HG03439 (cell line): ENCODE results near the gene ETFRF1.

ENCODE experiments used
- ATAC-seq: cut with Tn5 transposase; IDR thresholded peaks from one replicate; pipeline ENCODE4 v1.9.1; 2021; ENCODE audit warnings: mild to moderate bottlenecking, moderate library complexity; ENCODE audit not compliant: unreplicated experiment

ETFRF1 gene, protein sequence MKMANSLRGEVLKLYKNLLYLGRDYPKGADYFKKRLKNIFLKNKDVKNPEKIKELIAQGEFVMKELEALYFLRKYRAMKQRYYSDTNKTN

DNA sequence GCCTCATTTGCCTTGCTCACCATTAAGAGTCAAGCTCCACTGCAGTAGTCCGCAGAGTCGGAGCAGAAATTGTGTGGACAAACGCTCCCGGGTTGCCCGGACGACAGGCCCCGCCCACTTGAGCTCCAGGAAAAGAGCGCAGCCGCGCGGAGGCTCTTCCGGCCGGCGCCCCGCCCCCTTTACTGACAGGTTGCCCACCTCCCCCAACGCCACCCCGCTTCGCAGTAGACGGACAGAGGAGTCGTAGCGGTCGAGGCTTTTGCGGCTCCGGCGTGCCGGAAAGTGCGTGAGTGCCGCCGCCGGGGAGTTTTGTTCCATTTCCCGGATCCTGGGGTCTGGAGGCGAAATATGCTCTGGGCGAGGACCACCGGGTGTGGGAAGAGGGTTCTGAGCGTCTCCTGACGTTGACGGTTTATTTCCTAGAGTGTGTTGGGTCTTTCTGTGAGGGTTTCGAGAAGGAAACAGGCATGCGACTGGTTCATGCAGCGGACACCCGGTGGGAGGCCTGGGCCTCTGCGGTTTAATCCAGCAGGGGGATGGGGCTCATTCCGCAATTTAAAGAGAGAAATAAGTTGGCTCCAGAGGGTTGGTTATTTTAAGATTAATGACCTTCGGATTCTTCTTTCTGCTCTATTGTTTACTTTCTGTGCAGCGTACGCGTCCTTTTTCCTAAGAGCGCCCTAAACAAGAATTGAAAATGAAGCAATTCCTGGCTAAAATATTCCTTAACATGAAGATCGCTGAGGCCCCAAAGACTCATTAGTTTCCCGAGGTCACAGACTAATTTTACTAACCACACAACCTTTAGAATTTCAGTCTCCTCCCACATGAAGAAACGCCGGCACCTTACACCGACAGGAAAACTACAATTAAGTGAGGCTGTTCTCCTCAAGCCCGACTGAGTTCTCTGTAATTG lies at the start of gene ETFRF1, which contains the start of gene DNAI7:
TSS of gene ETFRF1 (plus strand) at position 182 of the 916 bp plus-strand sequence. CDS start 8,720 bp downstream, outside the sequence.
TSS of gene DNAI7 (minus strand) at position 105 of the 916 bp plus-strand sequence. CDS start at position 23, 82 bp downstream.
- peak; percentile 94 for ATAC-seq

DNA sequence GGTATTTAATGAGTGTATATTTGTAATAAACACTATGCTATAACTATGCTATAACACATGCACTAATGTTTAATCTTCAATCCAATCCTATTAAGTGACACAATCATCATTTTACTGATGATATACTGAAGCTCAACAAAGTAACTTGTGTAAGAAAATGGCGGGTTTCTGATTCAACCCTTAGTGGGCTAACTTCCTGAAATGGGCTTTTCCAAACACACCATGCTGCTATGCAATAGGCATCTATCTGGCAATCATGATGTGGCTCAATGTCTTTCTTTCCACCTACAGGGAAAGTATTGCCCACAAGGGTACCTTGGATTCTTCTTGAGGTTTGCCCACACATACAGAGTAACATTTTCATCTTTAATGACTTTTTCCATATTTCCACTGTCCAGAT lies 48.4 kb upstream of the ETFRF1 start:
- ATAC-seq, result no peak

DNA sequence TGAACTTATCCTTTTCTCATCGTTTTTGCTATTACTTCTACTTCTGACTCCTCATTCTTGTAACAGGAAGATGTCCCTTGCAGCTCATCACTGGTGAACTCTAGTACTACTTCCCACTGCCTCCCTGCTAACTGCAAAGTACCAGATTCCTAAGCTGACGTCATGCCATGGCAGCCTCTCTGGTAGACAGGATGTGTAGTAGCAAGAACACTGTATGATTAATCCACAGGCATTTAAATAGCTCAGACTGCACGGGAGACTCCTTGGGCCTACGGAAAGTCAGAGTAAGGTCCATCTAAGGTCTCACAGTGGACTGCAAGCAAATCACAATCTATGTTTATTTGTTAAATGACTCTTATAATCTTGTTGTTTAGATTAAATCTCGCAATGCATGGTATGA lies 43.6 kb upstream of the ETFRF1 start:
- no peak for ATAC-seq

GRCh38 chr12:25152055-25152454 lies 43.0 kb upstream of the ETFRF1 start:
- ATAC-seq, result no peak

DNA sequence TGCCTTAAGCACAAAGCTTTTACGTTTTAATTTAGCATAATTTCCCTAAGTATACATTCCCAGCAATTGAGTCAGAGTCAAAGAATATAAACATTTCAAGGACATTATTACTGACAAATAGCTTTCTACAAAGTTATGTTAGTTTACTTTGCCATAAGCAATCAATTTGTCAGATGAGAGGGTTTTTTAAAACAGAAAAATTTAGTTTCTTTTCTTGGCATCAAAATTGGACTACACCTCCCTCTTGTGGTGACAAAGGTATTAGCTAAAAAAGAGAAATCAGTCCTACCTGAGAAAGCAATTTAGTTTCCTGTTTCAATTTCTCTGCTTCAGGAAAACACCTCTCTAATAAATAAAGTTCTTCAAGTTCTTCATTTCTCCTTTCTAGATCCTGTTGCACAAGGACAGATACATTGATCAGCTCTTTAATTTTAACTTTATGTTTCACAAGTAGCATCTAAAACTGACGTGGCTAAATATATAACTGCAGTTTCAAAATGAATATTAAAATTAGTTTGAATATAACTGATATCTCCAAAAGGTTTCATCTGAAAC lies 39.9 kb upstream of the ETFRF1 start:
- ATAC-seq, result peak; percentile 48

DNA sequence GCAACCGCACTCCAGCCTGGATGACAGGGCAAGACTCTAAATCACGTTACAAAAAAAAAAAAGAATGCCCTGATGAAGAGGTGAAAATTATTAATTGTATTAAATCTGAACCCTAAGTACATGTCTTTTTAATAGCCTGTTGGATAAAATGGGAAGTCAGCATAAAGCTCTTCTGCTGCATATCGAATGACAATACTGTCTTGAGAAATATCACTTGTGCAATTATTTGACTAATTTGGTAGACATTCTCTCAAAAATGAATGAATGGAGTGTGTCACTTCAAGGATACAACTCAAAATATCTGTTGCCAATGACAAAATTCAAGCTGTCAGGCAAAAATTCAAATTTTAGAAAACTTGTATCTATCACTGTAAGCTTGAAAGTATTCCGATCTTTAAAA lies 39.0 kb upstream of the ETFRF1 start:
- no peak for ATAC-seq

GRCh38 chr12:25162866-25163265 lies 32.2 kb upstream of the ETFRF1 start:
- no peak for ATAC-seq

GRCh38 chr12:25182765-25183164 lies 12.3 kb upstream of the ETFRF1 start:
- ATAC-seq, result no peak

- ATAC-seq, result no peak
Observed at GRCh38 chr12:25184132-25184531, 10.9 kb upstream of the ETFRF1 start.

DNA sequence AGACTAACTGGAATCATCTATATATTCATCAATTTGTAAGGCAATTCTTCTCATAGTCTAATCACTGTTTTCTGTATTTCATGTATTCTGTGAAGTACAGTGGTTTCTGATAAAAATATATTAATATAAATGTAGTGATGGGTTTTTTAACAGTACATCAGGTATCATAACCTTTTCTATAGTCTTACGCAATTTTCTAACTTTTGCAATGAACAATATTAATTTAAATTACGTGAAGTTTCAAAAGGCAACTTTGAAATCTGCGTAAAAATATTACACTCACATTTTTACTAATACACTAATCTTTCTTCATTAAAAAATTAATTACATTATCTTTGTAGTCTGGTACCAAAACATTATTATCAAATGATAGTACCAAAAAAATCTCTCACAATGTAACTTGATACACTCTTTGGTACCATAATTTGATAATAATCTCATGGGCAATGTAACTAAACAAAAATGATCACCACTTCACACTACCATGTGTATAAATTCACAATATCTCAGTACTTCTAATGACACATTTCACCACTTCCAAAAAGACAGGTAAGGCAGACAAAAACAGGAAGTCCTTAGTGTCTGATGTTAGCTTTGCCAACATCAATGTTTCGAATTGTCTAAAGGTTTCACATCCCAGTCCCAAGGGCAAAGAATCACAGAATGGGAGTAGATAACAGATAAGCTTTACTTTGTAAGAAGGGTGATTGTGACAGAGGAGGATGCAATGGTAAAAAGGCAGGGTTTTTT lies 8.8 kb upstream of the ETFRF1 start:
- ATAC-seq, result no peak

GRCh38 chr12:25186788-25187402 lies 8.1 kb upstream of the ETFRF1 start:
- ATAC-seq, result no peak

DNA sequence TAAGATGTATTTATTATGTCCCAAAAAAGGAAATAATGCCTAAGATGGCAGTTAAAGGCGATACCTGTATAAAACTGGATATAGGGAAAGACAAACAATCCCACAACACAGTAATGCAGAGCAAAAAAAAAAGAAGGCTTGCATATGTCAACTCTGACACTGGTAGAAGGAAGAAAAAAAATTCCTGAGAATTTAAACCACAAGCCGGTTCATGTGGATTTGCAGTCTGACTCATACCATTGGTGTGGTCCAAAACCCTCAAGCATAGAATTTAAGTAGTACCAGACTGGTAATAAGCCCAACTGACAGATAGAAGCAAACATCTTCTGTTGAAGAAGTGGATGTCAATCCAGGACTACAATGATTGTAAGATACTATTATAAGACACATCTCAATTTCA lies 7.3 kb upstream of the ETFRF1 start:
- no peak for ATAC-seq

DNA sequence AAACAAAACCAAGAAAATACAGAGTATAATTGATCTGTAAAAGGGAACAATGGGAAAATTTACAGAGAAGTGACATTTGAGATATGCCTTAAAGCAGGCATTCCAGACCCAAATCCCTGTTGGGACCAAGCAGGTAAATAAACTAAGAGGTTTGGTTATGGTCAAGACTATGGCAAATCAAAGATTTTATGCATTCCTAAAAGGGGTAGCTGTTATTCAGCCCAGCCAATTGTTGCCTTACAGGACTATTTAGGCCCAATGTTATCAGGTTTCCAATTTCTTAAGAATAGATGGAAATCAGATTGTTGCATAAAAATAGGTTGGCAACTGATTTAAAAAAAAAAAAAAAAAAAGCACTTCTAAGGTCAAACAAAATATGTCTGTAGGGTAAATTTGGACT lies 5.4 kb upstream of the ETFRF1 start:
- no peak for ATAC-seq

GRCh38 chr12:25190793-25191192 lies 4.2 kb upstream of the ETFRF1 start:
- no peak for ATAC-seq

GRCh38 chr12:25194214-25194613 lies 823 bp upstream of the ETFRF1 start:
- ATAC-seq, result no peak

- no peak for ATAC-seq
Observed at GRCh38 chr12:25194722-25195055, 348 bp upstream of the ETFRF1 start.

- ATAC-seq, result no peak
Observed at GRCh38 chr12:25197608-25198007, 2.6 kb downstream of the ETFRF1 start.

DNA sequence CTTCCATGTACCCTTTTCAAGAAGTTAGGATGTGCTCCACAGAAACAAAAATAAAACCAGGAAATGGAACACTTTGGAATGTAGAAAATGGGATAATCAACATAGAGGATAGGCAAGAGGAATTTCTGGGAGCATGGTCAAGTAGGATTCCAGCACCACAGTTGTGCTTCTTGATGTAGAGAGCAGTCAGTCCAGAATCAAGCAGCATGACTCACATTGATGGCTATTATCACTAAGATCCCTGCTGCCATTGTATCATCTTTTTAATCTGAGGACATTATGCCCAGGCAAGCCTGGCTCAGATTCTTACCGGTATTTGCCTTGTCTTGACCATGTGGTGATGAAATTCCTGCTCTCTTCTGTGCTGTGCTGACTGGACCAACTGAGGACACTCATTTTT lies 5.7 kb downstream of the ETFRF1 start:
- ATAC-seq, result no peak

GRCh38 chr12:25202137-25202536 lies 7.1 kb downstream of the ETFRF1 start:
- no peak for ATAC-seq

GRCh38 chr12:25207411-25207810 lies 12.4 kb downstream of the ETFRF1 start:
- no peak for ATAC-seq

GRCh38 chr12:25207846-25208245 lies 12.8 kb downstream of the ETFRF1 start:
- no peak for ATAC-seq
